ENCODE measurements around the gene CIDEB. TPM values are rescaled to one million over a fixed set of nuclear protein-coding genes. Genes with fewer than 3 reads are reported as not detected.
A peak's percentile ranks its signal among the peaks of the same experiment; 100 is the strongest.

CIDEB gene
- total and polyA plus RNA-seq, 2 of the 13 experiments (the other 11 are each of a cell fraction or from before 2014, with no cell fraction given) = 35.8 to 110 TPM

GRCh38 chr14:24309538-24310264 is 1.9 kb upstream of the CIDEB start, which contains the start of gene LTB4R2 (continued):
- TF ChIP-seq PATZ1 (CRISPR knock-in tag; IDR thresholded peaks at IDR 0.05) (no peak), RAD51 (IDR thresholded peaks at IDR 0.05; ENCODE audit: borderline replicate concordance) (no peak), ZNF407 (CRISPR knock-in tag; IDR thresholded peaks at IDR 0.05; ENCODE audit: not compliant biosample characterization) (peak; percentile 83), ZNF724P (CRISPR knock-in tag; IDR thresholded peaks at IDR 0.05; ENCODE audit: borderline replicate concordance) (no peak), PCBP2 (optimal IDR thresholded peaks at IDR 0.05; ENCODE audit: low read depth, low read length, poor library complexity, severe bottlenecking) (peak; percentile 4), GRHL1 (CRISPR knock-in tag; conservative IDR thresholded peaks at IDR 0.05) (no peak), ZNF446 (CRISPR knock-in tag; IDR thresholded peaks at IDR 0.05) (no peak), ZNF607 (CRISPR knock-in tag; IDR thresholded peaks at IDR 0.05; ENCODE audit: borderline replicate concordance) (no peak), HOXD1 (CRISPR knock-in tag; IDR thresholded peaks at IDR 0.05) (no peak), ZBTB8A (CRISPR knock-in tag; IDR thresholded peaks at IDR 0.05; ENCODE audit: borderline replicate concordance, low read depth) (no peak), ZMYM4 (CRISPR knock-in tag; IDR thresholded peaks at IDR 0.05) (no peak), IKZF5 (CRISPR knock-in tag; IDR thresholded peaks at IDR 0.05) (no peak), ZNF3 (CRISPR knock-in tag; IDR thresholded peaks at IDR 0.05) (no peak), BATF2 (CRISPR knock-in tag; IDR thresholded peaks at IDR 0.05) (no peak)

All from HepG2 (cell line).